ELF-1 (cell line): ENCODE measurements around the gene NEDD4L.
"Not testable (repeated sequence)": the region's sequence is repeated elsewhere in the genome, so short reads cannot be mapped to it uniquely, and the experiment has no call there.

Experiments used
- DNase-seq: peaks from one replicate; pipeline ENCODE4 v3.0.0-alpha.2; 2016; ENCODE audit warnings: low read depth, low spot score

The NEDD4L gene

DNA sequence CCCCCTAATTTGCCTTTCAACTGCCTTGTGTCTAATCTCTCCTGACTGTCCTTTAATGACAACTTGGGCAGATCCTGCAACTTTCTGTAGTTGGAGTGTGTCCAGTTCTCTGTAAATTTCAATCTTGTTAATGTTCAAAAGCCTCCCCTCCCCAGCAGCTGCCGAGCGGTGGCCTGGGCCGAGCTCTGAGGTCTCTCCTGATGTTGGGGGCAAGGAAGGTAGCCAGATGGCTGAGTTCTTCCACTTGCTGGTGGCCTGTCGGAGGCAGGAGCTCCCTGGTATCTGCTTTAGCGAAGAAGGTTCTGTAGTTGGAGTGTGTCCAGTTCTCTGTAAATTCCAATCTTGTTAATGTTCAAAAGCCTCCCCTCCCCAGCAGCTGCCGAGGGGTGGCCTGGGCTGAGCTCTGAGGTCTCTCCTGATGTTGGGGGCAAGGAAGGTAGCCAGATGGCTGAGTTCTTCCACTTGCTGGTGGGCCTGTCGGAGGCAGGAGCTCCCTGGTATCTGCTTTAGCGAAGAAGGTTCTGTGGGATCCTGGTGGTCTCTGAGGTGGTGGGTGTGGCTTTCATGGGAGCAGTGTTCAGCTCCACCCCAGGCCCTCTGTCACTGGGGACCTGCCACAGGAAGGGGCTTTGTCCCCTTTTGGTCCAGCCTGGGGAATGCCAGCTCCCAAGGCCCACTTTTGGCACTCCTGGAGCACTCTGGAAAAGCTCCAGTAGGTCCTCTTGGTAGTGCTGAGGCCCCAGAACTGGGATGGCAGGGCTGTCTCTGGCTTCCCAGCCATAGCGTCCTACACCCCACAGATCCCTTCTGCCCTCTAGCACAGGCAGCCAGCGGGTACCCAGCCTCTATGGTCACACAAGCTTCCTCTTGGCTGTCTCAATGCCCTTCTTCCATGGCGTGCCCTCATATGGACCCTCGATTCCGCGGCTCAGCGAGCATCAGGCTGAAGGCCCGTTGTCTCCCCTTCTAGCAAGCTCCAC, 373.0 kb downstream of the NEDD4L start:
- DNase-seq, result no peak

DNA sequence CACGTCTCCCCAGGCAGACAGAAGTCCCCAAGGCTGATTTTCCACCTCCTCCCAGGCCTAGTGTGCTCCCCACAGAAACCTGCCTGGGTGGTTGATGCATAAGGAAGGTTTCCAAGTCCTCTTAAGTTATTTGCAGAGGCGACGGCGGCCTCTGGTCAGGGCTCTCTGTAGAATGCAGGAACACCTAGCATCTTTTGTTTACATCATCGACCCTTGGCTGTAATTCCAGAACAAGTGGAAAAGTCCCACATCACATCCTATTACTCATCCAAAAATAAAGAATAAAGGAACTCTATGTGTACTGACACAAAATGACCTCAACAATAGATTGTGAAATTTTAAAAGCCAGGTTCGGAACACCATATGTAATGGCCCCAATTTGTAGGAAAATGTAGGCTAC, 373.7 kb downstream of the NEDD4L start:
- no peak for DNase-seq

DNA sequence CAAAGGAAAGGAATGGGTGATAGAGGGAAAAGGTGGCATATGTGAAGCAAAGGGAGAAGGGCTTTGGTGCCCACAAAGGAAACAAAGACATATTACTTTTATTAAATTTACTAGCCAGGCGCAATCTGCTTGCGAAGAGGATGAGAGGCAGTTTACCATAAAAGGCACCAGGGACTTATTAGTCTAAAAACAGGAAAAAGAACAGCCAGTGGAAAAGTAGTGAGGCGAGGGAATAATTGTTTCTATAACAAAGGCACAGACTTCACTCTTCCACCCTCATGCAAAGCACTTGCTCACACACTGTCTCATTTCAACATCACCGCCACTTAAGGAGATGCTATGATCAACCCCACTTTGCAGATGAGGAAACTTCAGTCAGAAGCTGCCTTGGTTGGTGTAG, 374.3 kb downstream of the NEDD4L start:
- no peak for DNase-seq

DNA sequence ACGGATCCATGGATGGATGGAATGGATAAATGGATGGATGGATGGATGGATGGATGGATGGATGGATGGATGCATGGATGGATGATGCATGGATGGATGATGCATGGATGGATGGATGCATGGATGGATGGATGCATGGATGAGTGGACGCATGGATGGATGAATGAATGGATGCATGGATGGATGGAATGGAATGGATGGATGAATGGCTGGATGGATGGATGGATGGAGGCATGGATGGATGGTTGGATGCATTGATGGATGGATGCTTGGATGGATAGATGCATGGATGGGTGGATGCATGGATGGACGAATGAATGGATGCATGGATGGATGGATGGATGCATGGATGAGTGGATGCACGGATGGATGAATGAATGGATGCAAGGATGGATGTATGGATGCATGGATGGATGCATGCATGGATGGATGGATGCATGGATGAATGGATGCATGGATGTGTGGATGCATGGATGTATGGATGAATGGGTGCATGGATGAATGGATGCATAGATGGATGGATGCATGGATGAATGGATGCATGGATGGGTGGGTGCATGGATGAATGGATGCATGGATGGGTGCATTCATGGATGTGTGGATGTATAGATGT, 375.7 kb downstream of the NEDD4L start:
- no peak for DNase-seq

DNA sequence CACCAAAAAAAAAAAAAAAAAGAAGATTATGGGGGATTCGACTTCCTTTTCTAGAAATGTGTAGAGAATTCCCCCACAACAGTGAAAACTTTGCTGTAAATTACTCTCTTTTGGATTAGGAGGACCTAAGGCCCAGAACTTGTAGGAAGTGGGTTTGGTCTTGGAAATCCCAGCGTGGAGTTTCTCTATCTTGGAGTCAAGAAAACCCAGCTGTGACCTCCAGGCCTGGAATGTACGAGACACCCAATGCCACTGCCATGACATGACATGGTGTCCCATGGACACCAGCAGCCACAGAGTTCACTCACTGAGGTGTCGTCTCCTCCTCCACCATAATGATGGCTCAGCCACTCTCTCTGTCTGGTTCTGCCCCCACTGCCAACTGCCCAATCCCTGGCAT, 382.6 kb downstream of the NEDD4L start:
- DNase-seq, result no peak

DNA sequence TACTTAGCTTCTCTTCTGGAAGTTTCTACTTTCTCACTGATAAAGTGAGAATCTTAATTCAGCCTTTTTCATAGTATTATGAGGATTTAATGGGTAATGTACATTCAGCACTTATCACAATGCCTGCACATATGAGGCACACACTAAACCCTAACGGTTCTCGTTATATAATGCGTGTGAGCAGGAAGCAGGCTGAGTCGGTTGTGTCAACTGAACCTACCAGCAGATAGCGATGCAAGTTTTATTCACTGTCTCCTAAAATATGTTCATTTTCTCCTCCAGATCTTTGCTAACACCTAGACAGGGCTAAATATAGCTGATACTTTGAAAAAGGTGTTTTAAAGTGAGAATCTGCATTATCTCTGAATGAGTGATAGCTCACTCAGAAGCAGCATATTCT, 383.3 kb downstream of the NEDD4L start:
- no peak for DNase-seq

DNA sequence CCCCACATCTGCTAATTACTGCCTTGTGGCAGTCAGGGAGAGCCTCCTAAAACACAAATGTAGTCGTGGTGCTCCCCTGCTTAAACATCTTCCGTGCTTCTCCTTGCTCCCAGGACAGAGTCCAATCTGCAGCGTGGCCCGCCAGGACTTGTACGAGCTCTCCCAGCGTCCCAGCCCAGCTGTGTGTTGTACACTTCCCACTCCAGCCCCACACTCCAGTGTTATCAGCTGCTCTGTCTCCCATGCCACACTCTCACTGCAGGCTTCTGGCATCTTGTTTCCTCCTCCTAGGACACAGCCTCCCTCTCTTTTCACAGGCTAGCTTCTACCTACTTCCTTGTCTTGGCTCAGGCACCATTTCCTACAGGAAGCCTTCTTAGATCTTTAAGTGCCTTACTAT, 385.4 kb downstream of the NEDD4L start:
- no peak for DNase-seq

DNA sequence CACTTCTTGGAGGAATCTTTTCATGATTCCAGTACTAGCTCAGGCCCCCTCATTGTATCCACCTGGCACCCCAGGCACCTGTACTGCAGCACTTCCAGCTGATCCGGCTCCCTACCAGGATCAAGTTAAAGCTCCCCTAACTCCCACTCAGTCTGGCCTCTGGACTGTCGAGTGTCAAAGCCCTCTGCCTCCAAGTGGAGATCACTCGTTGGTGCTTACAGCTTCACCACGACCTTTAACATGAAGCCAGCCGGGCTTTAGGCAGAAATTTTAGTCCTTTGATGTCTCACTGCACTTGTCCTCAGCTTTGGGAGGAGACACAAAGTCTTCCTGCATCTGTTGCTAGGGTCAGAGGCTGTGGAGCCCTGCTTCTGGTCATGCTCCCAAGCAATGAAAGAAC, 387.2 kb downstream of the NEDD4L start:
- DNase-seq, result no peak

DNA sequence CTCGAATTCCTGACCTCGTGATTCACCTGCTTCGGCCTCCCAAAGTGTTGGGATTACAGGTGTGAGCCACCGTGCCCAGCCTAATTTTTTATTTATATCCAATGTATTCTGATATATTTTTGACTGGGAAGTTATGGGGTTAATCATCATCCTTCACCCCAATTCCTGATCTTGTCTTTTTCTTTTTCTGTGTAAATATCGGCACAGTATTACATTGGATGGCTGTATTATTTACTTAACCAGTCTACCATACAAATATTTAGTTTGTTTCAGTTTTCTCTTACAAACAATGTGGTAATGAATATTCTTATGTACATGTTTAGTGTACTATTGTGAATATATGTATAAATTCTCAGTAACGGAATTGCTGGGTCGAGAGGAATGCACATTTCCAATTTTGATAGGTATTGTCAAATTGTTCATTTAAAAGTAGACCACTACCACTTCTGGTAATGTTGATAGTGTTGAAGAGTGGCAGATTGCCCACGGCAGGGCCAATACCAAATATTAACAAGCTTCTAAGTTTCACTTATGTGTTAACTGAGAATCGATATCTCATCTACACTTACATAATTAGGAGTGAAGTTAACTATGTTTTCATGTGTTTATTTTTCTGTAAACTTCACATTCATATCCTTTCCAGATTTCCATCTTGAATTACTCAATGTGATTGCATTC, 388.2 kb downstream of the NEDD4L start:
- DNase-seq, result no peak

DNA sequence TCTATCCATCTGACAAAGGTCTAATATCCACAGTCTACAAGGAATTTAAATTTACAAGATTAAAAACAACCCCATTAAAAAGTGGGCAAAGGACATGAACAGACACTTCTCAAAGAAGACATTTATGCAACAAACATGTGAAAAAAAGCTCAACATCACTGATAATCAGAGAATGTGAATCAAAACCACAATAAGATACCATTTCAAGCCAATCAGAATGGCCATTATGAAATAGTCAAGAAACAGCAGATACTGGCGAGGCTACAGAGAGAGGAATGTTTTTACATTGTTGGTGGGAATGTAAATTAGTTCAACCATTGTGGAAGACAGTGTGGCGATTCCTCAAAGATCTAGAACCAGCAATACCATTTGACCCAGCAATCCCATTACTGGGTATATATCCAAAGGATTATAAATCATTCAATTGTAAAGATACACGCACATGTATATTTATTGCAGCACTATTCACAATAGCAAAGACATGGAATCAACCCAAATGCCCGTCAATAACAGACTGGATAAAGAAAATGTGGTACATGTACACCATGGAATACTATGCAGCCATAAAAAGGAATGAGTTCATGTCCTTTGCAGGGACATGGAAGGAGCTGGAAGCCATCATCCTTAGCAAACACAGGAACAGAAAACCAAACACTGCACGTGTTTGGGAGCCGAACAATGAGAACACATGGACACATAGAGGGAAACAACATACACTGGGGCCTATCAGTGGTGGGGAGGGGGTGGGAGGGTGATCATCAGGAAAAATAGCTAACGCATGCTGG, 391.4 kb downstream of the NEDD4L start:
- not testable (repeated sequence) for DNase-seq

DNA sequence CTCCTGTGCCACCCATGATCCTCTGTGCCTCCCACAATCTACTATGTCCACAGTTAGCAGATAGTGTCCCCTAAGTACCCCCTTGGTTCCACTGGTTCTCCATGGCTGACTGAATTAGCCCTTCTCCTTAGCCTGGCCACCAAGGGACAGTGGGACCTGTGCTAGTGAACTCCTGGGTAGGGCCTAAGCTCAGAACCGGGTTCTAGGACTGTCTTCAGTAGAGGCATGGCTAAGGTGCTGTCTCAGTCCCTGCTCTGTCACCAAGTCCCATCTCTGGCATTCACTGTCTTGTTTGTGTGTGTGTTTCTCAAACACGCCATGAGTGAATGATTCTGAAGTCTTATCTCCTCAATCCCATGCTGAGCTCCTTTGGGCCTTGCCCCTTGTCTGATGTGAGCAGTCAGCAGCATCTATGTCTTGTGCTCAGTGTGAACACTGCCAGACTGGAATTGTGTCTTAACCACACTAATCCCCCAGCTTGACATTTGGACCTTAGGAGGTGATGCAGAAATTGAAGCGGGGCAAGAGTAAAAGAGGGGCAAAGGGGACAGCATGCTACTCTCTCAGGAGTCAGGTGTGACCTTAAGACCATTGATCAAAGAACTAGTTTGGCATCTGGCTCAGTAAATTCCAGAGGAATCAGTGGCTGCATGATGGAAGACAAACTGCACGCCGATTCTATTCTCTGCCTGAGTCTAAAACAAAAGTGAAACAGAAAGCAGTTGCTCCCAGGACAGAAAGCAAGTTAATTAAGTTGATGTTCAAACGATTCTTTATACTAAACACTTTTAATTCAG, 394.3 kb downstream of the NEDD4L start:
- no peak for DNase-seq

DNA sequence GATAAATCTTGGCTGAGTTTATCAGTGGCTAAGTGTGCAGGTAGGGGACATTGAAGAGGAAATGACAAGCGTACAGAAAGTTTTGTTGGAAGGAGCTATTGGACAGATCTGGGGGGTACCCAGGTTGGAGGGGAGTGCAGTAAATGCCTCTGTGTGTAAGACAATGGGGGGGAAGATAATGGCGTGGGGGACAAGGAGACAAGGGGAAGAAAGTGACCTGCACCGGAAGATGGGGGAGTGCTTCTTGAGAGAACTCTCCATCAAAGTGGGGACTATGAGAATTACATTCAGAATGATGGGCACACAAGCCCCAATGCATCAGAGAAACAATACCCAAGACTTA, 394.9 kb downstream of the NEDD4L start:
- DNase-seq, result no peak

DNA sequence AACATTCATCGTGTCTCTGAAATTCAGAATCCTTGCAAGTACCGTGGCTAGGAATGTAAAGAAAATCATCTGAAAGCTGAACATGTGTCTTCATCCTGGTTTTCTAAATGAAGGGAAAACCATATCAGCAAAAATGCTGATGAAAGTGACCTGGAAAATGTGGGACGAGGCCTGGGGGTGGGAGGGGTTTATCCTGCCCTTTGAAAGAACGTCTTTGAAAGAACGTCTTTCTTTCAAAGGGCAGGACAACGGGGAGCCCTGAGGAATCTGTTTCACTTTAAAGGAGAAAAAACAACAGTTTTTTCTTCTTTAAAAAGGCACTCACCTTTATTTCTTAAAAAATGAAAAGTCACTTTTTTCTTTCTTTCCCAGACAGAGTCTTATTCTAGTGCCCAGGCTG, 399.6 kb downstream of the NEDD4L start:
- DNase-seq, result no peak

DNA sequence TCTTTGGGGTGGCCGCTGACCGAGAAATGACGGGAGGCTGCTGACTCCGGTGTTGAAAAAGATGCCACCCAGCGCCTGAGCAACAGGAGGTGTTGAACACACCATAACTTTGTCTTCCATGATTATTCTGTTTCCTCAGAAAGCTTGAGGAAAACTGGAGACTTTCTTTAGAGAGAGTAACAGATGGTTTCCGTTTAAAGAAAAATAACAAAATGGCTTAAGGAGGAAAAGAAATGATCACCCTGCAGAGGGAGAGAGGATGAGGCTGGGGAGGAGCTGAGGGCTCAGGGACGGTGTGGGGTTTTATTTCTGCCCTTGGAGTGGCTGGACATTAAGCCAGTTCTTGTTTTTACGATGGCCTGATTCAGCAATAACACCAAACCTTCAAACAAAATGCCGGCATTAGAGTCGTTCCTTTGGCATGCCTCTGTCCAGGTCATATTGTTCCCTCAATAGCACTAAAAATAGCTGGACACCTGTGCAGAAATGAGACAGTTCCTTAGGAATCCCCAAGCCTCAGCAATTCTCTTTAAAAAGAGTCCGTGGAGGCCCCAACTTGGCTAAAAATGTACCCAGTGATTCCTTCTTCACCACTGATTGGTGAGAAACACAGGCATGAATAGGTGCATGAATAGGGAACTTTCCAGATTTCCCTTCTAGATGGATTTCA, 402.5 kb downstream of the NEDD4L start:
- no peak for DNase-seq

DNA sequence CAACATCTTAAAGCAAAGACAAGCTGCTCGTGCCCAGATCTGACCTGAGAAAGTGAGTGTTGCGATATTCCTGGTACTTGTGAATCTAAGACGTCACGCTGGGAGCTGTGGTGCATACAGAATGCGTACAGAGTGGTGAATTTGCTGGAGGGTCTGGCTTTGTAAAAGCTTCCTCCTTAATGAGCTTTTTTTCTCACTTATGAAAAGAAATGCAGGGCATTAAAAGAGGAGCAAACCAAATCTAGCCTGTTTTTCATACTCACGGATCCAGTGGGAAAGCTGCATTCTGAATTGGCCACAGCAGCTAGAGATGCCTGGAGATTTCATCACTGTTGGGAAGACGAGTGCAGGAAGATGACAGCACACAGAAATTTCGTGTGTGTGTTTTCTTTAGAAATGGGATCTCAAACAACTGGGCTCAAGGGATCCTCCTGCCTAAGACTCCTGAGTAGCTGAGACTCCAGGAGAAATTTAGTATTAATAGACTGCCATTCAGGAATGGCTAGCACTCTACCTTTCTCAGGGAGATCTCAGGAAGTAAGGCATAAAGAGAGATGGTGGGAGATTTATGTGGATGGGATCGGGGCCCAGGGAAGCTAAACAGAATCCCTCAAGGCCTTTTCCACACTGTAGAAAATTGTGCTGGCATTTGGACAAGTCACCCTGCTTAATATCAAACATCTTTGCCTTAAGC, 403.5 kb downstream of the NEDD4L start:
- no peak for DNase-seq

DNA sequence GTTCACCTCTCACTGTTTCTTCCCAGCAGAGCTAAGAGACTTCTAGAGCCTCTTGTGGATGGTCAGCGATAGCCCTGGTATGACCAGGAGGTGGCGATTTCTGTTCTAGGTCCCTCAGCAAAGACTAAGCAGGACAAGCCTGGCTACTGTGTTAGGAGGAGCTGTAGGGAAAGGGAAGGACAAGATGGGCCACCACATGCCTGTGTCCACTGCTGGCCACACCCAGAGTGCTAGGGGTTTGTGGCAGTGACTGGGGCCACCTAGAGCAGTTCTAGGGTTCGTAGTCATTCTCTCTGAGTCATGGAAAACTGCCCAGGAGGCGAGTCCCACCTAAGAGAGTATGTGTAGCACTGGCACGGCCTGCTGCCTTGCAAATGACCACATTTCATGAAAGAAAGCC, 405.4 kb downstream of the NEDD4L start:
- DNase-seq, result no peak
